Fibroblast of villous mesenchyme (primary cell): ENCODE data around the gene PIGP. TPM values are rescaled to one million over a fixed set of nuclear protein-coding genes. Genes with fewer than 3 reads are reported as not detected.

Experiments used
- DNase-seq: peaks from one replicate; pipeline ENCODE4 v3.0.0-alpha.2; 2010; ENCODE audit warnings: low read depth
- H3K4me3 ChIP-seq: 2 replicates; pipeline ENCODE4 v1.5.1; 2011; ENCODE audit warnings: low read depth, mild to moderate bottlenecking, low read length
- CTCF ChIP-seq: IDR thresholded peaks from 2 replicates; pipeline ENCODE4 v1.5.1; 2012; ENCODE audit warnings: low read depth, mild to moderate bottlenecking, low read length; ENCODE audit not compliant: insufficient read depth
- small RNA-seq: library from RNA; depleted of rRNA; stranded (forward); fragments of <200 nt; gene quantifications from one replicate; pipeline ENCODE3, GENCODE V24; 2012
- total RNA-seq: library from RNA; depleted of rRNA; stranded (reverse); fragments of >200 nt; gene quantifications from 2 replicates; pipeline ENCODE4 v1.2.3, GENCODE V29; 2012

Gene PIGP
- total RNA-seq, 1 donor = 11.2 TPM

- TF ChIP-seq CTCF = no peak
- no peak overlapping the region for H3K4me3 ChIP-seq
- DNase-seq = no peak
These were observed 54.8 kb downstream of the PIGP start for GRCh38 chr21:37017951-37018679.

Small RNA genes within 50 kb of the gene (small RNA-seq; reads per million reads assigned to genes)
- gene RNU6-696P = not detected

Other genes with a start within 250 kb of the PIGP start
- 38.0 and 44.0 TPM in 2 replicates for gene HLCS, start 106.4 kb downstream of the PIGP start, total RNA-seq
- under 0.01 TPM in 1 of 2 replicates, not detected in the other for gene RIPPLY3, start 66.4 kb downstream of the PIGP start, total RNA-seq
- gene TTC3, start 183 bp upstream of the PIGP start, total RNA-seq = 270 and 339 TPM in 2 replicates
- 61.2 and 63.0 TPM in 2 replicates for gene VPS26C, start 194.3 kb upstream of the PIGP start, total RNA-seq